GM10248 (cell line): ENCODE results near the gene CREBZF.
A peak's percentile ranks its signal among the peaks of the same experiment; 100 is the strongest.

ENCODE experiments used
- CTCF ChIA-PET: fragments of 300-600 bp; sonication (Branson Sonifier 250); formaldehyde crosslinking; extraction: SDS; loops from one replicate; lab custom pipeline; 2021; ENCODE audit warnings: antibody characterized with exemption; lab: Yijun Ruan, JAX
- POLR2A ChIA-PET: fragments of 350-650 bp; sonication (Branson Sonifier 250); formaldehyde crosslinking; extraction: SDS; loops from one replicate; lab custom pipeline; 2020; ENCODE audit warnings: antibody characterized with exemption; lab: Yijun Ruan, JAX
- DNase-seq: peaks from one replicate; pipeline ENCODE4 v3.0.0; 2012; ENCODE audit errors: extremely low spot score
- TF ChIP-seq, protein P1 (sequence below): IDR thresholded peaks from 2 replicates; pipeline ENCODE4 v1.5.1; 2012; ENCODE audit warnings: mild to moderate bottlenecking, low read depth; ENCODE audit errors: extremely low read depth, missing control alignments, control extremely low read depth

Gene CREBZF

DNA sequence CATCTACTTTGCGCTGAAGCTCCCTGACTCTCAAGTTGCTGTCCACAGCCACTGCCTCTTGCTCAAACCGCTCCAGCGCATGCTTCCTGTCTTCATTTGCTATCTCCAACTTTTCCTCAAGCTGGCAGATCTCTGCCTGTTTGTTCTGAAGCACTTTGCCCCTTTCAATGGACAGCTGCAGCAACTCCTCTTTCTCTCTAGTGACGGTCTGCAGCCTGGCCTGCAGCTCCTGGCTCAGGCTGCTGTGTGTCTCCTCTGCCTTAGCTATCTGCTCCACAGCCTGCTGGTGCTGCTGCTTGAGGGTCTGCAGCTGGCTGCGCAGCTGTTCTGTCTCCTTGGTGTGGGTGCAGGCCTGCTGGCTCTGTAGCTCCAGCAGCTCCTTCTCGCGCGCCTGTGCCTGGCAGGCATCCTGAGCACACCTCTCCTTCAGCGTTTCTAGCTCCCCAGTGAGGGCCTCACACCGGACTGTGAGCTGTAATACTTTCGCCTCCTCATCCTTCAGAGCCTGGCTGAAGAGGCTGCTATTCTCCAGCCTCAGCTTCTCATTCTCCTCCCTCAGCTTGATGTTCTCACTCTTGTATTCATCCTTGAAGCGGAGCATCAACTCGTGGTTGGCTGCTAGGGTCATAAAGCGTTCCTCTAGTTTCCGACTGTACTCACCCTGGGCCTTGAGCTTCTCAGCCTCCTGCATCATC, 20.3 kb upstream of the CREBZF start:
- TF ChIP-seq, protein P1, sequence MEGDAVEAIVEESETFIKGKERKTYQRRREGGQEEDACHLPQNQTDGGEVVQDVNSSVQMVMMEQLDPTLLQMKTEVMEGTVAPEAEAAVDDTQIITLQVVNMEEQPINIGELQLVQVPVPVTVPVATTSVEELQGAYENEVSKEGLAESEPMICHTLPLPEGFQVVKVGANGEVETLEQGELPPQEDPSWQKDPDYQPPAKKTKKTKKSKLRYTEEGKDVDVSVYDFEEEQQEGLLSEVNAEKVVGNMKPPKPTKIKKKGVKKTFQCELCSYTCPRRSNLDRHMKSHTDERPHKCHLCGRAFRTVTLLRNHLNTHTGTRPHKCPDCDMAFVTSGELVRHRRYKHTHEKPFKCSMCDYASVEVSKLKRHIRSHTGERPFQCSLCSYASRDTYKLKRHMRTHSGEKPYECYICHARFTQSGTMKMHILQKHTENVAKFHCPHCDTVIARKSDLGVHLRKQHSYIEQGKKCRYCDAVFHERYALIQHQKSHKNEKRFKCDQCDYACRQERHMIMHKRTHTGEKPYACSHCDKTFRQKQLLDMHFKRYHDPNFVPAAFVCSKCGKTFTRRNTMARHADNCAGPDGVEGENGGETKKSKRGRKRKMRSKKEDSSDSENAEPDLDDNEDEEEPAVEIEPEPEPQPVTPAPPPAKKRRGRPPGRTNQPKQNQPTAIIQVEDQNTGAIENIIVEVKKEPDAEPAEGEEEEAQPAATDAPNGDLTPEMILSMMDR, result no peak
- ChIA-PET CTCF (interaction anchor here (0.8 to 3.0 kb wide), 4 partner anchors 11 to 22 kb away, joined by 3 to 15 read pairs (median 4); partner anchors contain the start of gene CREBZF), POLR2A (interaction anchor here (0.9 kb wide), 1 partner anchor 37 kb away, joined by 3 read pairs; the partner anchor contains the start of gene TMEM126A)
- no peak for DNase-seq

DNA sequence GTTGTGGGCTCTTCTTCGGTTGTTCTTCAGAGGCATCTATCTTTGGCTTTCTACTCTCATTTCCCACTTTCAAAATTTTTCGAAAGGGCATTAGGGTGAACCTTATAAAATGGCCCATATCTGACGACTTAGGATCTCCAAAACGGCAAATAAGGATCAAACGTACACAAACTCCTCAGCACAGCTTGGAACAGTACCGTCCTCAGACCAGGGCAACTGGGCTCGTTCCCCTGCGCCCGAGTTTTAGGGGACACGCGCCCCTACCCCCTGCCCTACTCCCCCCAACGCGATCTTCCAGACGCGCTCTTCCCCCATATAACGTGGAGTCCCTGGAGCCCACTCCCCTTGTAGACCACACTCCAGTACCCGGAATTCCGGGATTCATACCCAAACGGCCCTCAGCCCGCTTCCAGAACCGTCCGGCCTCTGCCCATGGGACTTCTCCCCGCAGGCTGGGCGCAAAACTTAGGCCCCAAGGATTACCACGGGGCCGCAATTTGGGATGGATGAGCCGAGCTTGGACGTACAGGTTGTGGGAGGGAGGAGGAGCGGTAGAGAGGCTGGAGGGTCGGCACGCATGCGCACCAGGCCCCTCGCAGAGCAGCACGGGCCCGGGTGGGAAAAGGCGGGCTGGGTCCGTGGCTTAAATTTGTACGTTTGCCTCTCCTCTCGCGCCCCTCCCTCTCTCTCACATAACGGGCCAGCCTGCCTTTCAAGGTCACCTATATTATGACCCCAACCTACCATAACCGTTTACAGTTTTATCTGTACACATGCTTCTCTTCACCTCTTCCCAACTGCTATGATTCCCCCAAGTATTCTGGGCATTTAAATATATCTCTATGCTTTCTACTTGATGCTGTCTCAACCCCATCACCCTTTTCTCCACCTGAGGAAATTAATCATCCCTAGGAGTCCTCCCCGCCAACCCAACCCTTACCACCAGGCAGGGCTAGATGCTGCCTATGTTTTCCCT, 17.7 kb upstream of the CREBZF start:
- POLR2A ChIA-PET, result no interaction called here
- CTCF ChIA-PET, result interaction anchor here (1.0 to 1.4 kb wide), 2 partner anchors 14 to 18 kb away, joined by 3 to 4 read pairs; no protein-coding TSS in a partner anchor

DNA sequence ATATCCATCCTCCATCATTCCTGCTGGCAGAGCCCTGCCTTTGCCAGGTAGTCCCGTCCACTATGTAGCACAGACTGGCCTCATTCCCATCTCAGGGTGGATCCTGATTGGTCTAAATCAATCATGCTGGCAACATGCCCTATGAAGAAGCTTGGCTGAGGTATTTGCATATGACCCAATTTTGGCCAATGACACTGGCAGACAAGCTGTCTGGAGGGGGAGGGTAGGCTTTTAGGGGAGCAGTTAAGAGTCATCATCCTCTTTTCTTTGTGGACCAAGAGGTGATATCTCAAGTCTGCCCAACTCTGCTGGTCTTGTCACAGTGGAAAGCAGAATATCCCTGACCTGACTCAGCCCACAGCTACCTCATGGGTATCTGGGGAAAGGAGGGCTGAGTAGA, 16.0 kb upstream of the CREBZF start:
- TF ChIP-seq, protein P1, result no peak
- ChIA-PET CTCF (interaction anchor here (0.7 to 1.9 kb wide), 4 partner anchors 8 to 15 kb away, joined by 4 to 9 read pairs (median 4); no protein-coding TSS in a partner anchor), POLR2A (no interaction called here)
- no peak for DNase-seq

More for the DNA sequence above, 17.7 kb upstream of the CREBZF start:
- DNase-seq, result peak; percentile 87
- TF ChIP-seq, protein P1, result no peak

- TF ChIP-seq, protein P1, result no peak
- ChIA-PET CTCF (interaction anchor here (0.7 to 1.9 kb wide), 8 partner anchors 8 to 20 kb away, joined by 3 to 9 read pairs (median 4); partner anchors contain the start of gene CREBZF), POLR2A (no interaction called here)
- DNase-seq, result no peak
Measured at GRCh38 chr11:85679576-85679975, 14.6 kb upstream of the CREBZF start.

- CTCF ChIA-PET, result interaction anchor here (1.0 to 1.6 kb wide), 2 partner anchors 8 to 35 kb away, joined by 3 to 4 read pairs; no protein-coding TSS in a partner anchor
- TF ChIP-seq, protein P1, result no peak
- POLR2A ChIA-PET, result no interaction called here
- no peak for DNase-seq
Measured at GRCh38 chr11:85673393-85673792, 8.5 kb upstream of the CREBZF start.
